Ovary (tissue), 9 donors: ENCODE data around the gene HNRNPA3. TPM values are rescaled to one million over a fixed set of nuclear protein-coding genes. Genes with fewer than 3 reads are reported as not detected.
"Not testable (repeated sequence)": the region's sequence is repeated elsewhere in the genome, so short reads cannot be mapped to it uniquely, and the experiment has no call there.

ENCODE experiments used
- DNase-seq, 5 donors: peaks; one replicate each; pipeline ENCODE4 v3.0.0-alpha.2; 2019 to 2020
- H3K27ac ChIP-seq, 2 donors: fragments of 200-600 bp; one replicate each; pipeline versions ENCODE4 v1.5.1 to v1.8.0; 2019 to 2022
- H3K27me3 ChIP-seq: fragments of 200-600 bp; one replicate; pipeline ENCODE4 v1.8.0; 2022
- H3K36me3 ChIP-seq: fragments of 200-600 bp; sonication (generic); one replicate; pipeline ENCODE4 v1.5.1; 2019
- H3K4me1 ChIP-seq: one replicate; pipeline ENCODE4 v1.8.1; 2013; ENCODE audit warnings: mild to moderate bottlenecking, moderate library complexity; ENCODE audit not compliant: insufficient read depth
- H3K4me3 ChIP-seq: fragments of 200-600 bp; sonication (generic); one replicate; pipeline ENCODE4 v1.5.1; 2017
- H3K9me3 ChIP-seq, 2 donors: fragments of 200-600 bp in 1 of 2; sonication (generic) in 1 of 2; one replicate each; pipeline versions ENCODE4 v1.5.1 to v1.8.1; 2013 to 2019; ENCODE audit warnings: mild to moderate bottlenecking in 1 of 2, moderate library complexity in 1 of 2
- EP300 ChIP-seq: sonication (generic); formaldehyde crosslinking; IDR thresholded peaks from one replicate; pipeline ENCODE4 v1.6.1; 2017; ENCODE audit warnings: antibody characterized with exemption
- POLR2A ChIP-seq: fragments of 450-650 bp; IDR thresholded peaks from one replicate; pipeline ENCODE4 v1.6.1; 2017; ENCODE audit warnings: antibody characterized with exemption, mild to moderate bottlenecking, moderate library complexity
- WGBS, 3 donors: extraction: QIAGEN DNeasy Blood & Tissue Kit in 1 of 3; methylation state at CpG; one replicate each; pipeline versions ENCODE4 v1.1.5 to v1.1.7; 2013 to 2017; 5-methylcytosine and 5-hydroxymethylcytosine counted together
- intact Hi-C, 4 donors: fragments of 100-400 bp; cut with DNase I; formaldehyde crosslinking; loops; one replicate each; pipeline versions ENCODE4 v1.11.0 to v1.15.1; 2022 to 2023
- polyA plus RNA-seq, 2 donors: library from polyadenylated mRNA; stranded (reverse); fragments of 200-250 nt in 1 of 2; fragments of 350-450 nt in 1 of 2; fragmentation: Illumina TruSeq in 1 of 2; extraction: RNeasy Lipid Tissue Mini Kit (QIAGEN cat#74804) in 1 of 2; gene quantifications; one replicate each; pipeline ENCODE4 v1.2.3, GENCODE V29; 2013 to 2014
- total RNA-seq, 7 donors: library from RNA; depleted of rRNA in 2 of 7; stranded (reverse); fragments of >200 nt in 2 of 7; fragmentation: NEBNext Ultra II Directional in 3 of 7; extraction: Animal tissue kit (Norgen Biotek cat#: 25700) in 3 of 7; gene quantifications; one replicate each; pipeline versions ENCODE4 v1.1.0 to v1.2.4, GENCODE V29; 2016 to 2023
- TF ChIP-seq, protein P1 (sequence below), 3 donors: fragments of 450-650 bp in 2 of 3; fragments of 200-600 bp in 1 of 3; IDR thresholded peaks; one replicate each; pipeline versions ENCODE4 v1.5.1 to v1.8.0; 2016 to 2022; ENCODE audit warnings: antibody characterized with exemption in 3 of 3, mild to moderate bottlenecking in 1 of 3
- donor health status: DM: no; HTN: no; CAD: no; lungs with moderate emphysema.
- donor health status: DM: no; HTN: no; CAD: no.
- donor health status: Bipolar disorder and iron deficiency.
- donor health status: DM: yes; HTN: yes; CAD: no.
- donor health status: DM: no; HTN: no; CAD: no.
- donor health status: DM: yes; HTN: yes; CAD: no.

The HNRNPA3 gene
- total and polyA plus RNA-seq, 9 donors, result 71.0 to 273 (median 216) TPM

- H3K9me3 ChIP-seq, result no peaks in the 10 kb centered on the region
- 0 to 1% (median 1%) methylated on average over 55 to 66 of the region's 66 CpGs for WGBS, 3 donors
- TF ChIP-seq EP300, result peak; percentile 84
- TF ChIP-seq, protein P1, sequence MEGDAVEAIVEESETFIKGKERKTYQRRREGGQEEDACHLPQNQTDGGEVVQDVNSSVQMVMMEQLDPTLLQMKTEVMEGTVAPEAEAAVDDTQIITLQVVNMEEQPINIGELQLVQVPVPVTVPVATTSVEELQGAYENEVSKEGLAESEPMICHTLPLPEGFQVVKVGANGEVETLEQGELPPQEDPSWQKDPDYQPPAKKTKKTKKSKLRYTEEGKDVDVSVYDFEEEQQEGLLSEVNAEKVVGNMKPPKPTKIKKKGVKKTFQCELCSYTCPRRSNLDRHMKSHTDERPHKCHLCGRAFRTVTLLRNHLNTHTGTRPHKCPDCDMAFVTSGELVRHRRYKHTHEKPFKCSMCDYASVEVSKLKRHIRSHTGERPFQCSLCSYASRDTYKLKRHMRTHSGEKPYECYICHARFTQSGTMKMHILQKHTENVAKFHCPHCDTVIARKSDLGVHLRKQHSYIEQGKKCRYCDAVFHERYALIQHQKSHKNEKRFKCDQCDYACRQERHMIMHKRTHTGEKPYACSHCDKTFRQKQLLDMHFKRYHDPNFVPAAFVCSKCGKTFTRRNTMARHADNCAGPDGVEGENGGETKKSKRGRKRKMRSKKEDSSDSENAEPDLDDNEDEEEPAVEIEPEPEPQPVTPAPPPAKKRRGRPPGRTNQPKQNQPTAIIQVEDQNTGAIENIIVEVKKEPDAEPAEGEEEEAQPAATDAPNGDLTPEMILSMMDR (IDR thresholded peaks at IDR 0.05), result peak in 1 of 3 donors; percentile 31
- peak; percentile 97 for TF ChIP-seq POLR2A
- no peaks in the 10 kb centered on the region for H3K27me3 ChIP-seq
- peaks cover 10% of the 10 kb centered on the region for H3K4me1 ChIP-seq
- intact Hi-C loops, result loop anchor here (1.0 to 10.0 kb wide), 8 partner anchors 32 to 1130 kb away; partner anchors contain the start of gene HNRNPA3 (in 3 of the 4)
- H3K4me3 ChIP-seq, result peak within 1 kb of the TSS; percentile 100
- H3K27ac ChIP-seq, result peak within 1 kb of the TSS; percentile 100
- no peaks in the 10 kb centered on the region for H3K36me3 ChIP-seq
- peak; percentile 97 to 98 (median 98) for DNase-seq
Observed at GRCh38 chr2:177264693-177265587, 52.3 kb downstream of the HNRNPA3 start, which contains the start of gene NFE2L2. TSS of gene NFE2L2 (minus strand) at chr2:177264727. CDS start at chr2:177264576, 151 bp downstream.

DNA sequence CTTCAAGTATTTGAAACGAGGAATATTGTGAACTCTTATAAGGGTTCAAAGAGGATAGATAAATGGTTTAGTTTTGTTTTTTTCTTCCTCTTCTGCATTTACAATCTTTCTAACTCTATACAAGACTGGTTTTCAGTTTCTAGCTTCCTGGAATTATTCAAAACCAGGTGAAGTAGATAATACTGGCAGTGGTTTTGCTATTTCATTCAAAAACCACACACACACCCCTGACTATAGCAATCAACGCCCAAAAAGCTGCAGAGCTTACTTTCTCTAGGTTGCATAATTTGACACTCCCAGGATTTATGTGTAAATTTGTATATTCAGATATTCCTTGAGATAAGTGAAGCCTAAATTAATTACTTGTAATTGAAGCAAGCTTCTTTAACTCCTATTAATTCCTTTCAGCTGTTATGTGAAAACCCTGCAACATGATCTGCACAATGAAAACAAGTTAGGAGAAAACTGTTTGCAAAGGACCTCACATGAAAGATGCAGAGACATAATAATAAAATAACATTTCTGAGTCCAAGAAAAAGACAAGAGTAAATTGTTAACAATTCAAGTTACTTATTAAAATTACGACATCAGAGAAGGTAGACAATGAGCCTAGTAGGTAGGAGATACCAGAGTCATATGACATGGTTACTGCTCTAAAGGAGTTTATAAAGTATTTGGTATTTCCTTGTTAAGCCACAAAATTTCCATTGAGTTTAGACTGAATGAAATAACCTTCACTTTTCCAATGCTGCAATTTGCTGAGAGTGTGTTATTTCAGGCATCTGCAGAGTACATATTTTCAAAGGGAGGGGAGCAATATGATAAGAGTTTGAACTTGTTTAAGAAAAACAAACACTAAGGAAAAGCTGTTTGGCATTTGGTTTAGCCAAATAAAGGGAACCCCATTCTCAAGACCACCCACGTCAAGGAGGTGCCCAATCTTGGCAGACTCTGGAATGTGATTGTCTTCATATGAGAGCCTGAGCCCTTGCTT, 53.5 kb downstream of the HNRNPA3 start:
- peaks cover 8% of the 10 kb centered on the region for H3K4me1 ChIP-seq
- H3K27me3 ChIP-seq, result no peaks in the 10 kb centered on the region
- 3 to 5% (median 4%) methylated on average over 4 of the region's 4 CpGs for WGBS, 3 donors
- H3K9me3 ChIP-seq, result no peaks in the 10 kb centered on the region
- peak overlapping the region; percentile 100 for H3K4me3 ChIP-seq
- no peak for TF ChIP-seq EP300
- TF ChIP-seq POLR2A, result no peak
- TF ChIP-seq, protein P1 (IDR thresholded peaks at IDR 0.05), result no peak
- DNase-seq, result no peak
- intact Hi-C loops, result loop anchor here in 2 of 4 donors (10.0 kb wide), 3 partner anchors 69 to 1131 kb away; no protein-coding TSS in a partner anchor
- H3K27ac ChIP-seq, result peak overlapping the region in 1 of 2 donors; percentile 100
- no peaks in the 10 kb centered on the region for H3K36me3 ChIP-seq

GRCh38 chr2:177266955-177267354, 54.4 kb downstream of the HNRNPA3 start:
- H3K36me3 ChIP-seq, result not testable (repeated sequence)

DNA sequence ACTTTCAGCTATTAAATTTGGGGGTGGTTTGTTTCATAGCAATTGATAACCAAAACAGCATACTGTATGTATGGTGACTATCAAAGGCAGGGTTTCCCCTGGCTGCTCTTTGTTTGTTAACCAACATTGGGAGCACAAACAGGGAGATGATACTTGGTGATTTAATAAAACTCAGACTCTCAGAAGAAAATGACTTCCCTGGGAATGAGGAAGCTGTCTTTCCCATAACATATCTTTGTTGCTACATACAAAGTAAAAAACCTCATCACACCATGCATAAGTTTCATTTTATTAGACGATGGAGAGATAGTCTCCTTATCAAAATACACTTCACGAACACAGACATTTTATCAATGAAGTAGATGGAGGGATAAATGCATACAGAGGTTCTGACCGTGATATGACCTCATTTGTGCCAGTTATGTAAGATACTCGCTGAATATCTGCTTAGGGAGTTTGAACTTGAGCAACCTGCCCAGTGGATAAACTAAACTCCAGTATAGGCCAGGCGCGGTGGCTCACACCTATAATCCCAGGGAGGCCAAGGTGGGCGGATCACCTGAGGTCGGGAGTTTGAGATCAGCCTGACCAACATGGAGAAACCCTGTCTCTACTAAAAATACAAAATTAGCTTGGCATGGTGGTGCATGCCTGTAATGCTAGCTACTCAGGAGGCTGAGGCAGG, 55.7 kb downstream of the HNRNPA3 start:
- no peaks in the 10 kb centered on the region for H3K27me3 ChIP-seq
- intact Hi-C loops, result loop anchor here in 2 of 4 donors (10.0 kb wide), 3 partner anchors 66 to 1134 kb away; no protein-coding TSS in a partner anchor
- no peaks in the 10 kb centered on the region for H3K36me3 ChIP-seq
- DNase-seq, result no peak
- 81 to 88% (median 82%) methylated on average over 8 of the region's 8 CpGs for WGBS, 3 donors
- no peak overlapping the region for H3K4me3 ChIP-seq
- H3K9me3 ChIP-seq, result no peaks in the 10 kb centered on the region
- H3K4me1 ChIP-seq, result peaks cover 10% of the 10 kb centered on the region
- no peak overlapping the region for H3K27ac ChIP-seq
- no peak for TF ChIP-seq EP300
- TF ChIP-seq, protein P1 (IDR thresholded peaks at IDR 0.05), result no peak
- TF ChIP-seq POLR2A, result no peak

More at GRCh38 chr2:177266955-177267354, 54.4 kb downstream of the HNRNPA3 start:
- not testable (repeated sequence) for H3K4me3 ChIP-seq, H3K4me1 ChIP-seq, H3K27me3 ChIP-seq, H3K9me3 ChIP-seq, DNase-seq, H3K27ac ChIP-seq
- intact Hi-C loops, result loop anchor here in 2 of 4 donors (10.0 kb wide), 3 partner anchors 68 to 1132 kb away; no protein-coding TSS in a partner anchor
- 83 to 94% (median 88%) methylated on average over 8 of the region's 8 CpGs for WGBS, 3 donors
